Mesothelial cell of epicardium (in vitro differentiated cells): ENCODE results near the gene THOC7. TPM values are rescaled to one million over a fixed set of nuclear protein-coding genes. Genes with fewer than 3 reads are reported as not detected.

Experiments
- DNase-seq, 2 experiments: peaks; one replicate each; pipeline ENCODE4 v3.0.0; 2021; ENCODE audit warnings: low spot score in 2 of 2; ENCODE audit not compliant: unreplicated experiment in 2 of 2
- H3K27ac Mint-ChIP-seq: 2 replicates; pipeline ENCODE4 v1.8.0; 2021; ENCODE audit warnings: mixed read lengths
- H3K27me3 Mint-ChIP-seq: 2 replicates; pipeline ENCODE4 v1.8.0; 2021; ENCODE audit warnings: low read depth, mixed read lengths
- H3K36me3 Mint-ChIP-seq: 2 replicates; pipeline ENCODE4 v1.8.0; 2021; ENCODE audit warnings: mixed read lengths
- H3K4me1 Mint-ChIP-seq: 2 replicates; pipeline ENCODE4 v1.8.0; 2021; ENCODE audit warnings: mixed read lengths
- H3K4me3 Mint-ChIP-seq: 2 replicates; pipeline ENCODE4 v1.8.0; 2021; ENCODE audit warnings: mild to moderate bottlenecking, moderate library complexity, mixed read lengths
- H3K9me3 Mint-ChIP-seq: 2 replicates; pipeline ENCODE4 v1.8.0; 2021; ENCODE audit warnings: mixed read lengths
- total RNA-seq: library from RNA; stranded (reverse); gene quantifications from 3 replicates; pipeline ENCODE4 v1.2.1, GENCODE V29; 2021
- TF ChIP-seq, protein P1 (sequence below): fragments of 200-600 bp; sonication (generic); IDR thresholded peaks from one replicate; pipeline ENCODE4 v1.5.0; 2021; ENCODE audit warnings: antibody characterized with exemption; ENCODE audit not compliant: unreplicated experiment

Gene THOC7
- total RNA-seq, 1 donor from 2014 or later: 42.6 TPM

DNA sequence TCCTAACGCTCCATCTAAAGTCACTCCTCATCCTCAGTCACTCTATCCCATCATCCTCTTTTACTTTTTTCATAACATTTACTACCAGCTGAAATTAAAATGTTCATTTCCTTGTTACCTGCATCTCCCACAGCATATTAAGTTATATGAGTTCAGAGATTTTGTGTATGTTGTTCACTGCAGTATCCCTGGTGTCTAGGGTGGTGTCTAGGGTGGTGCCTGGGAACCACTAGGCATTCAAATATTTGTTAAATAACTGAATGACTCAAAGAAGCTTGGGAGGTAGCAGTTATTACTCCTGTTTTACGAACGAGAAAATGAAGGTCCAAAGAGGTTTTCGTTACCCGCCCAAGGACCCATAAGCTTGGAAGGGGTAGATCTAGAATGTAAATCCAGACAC lies 46.4 kb downstream of the THOC7 start:
- peaks cover 2% of the 10 kb centered on the region for H3K36me3 Mint-ChIP-seq
- no peak overlapping the region for H3K4me3 Mint-ChIP-seq
- H3K9me3 Mint-ChIP-seq: no peaks in the 10 kb centered on the region
- TF ChIP-seq, protein P1, sequence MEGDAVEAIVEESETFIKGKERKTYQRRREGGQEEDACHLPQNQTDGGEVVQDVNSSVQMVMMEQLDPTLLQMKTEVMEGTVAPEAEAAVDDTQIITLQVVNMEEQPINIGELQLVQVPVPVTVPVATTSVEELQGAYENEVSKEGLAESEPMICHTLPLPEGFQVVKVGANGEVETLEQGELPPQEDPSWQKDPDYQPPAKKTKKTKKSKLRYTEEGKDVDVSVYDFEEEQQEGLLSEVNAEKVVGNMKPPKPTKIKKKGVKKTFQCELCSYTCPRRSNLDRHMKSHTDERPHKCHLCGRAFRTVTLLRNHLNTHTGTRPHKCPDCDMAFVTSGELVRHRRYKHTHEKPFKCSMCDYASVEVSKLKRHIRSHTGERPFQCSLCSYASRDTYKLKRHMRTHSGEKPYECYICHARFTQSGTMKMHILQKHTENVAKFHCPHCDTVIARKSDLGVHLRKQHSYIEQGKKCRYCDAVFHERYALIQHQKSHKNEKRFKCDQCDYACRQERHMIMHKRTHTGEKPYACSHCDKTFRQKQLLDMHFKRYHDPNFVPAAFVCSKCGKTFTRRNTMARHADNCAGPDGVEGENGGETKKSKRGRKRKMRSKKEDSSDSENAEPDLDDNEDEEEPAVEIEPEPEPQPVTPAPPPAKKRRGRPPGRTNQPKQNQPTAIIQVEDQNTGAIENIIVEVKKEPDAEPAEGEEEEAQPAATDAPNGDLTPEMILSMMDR: no peak
- H3K4me1 Mint-ChIP-seq: peaks cover 9% of the 10 kb centered on the region
- DNase-seq: no peak
- H3K27me3 Mint-ChIP-seq: peaks cover 2% of the 10 kb centered on the region
- H3K27ac Mint-ChIP-seq: no peak overlapping the region

DNA sequence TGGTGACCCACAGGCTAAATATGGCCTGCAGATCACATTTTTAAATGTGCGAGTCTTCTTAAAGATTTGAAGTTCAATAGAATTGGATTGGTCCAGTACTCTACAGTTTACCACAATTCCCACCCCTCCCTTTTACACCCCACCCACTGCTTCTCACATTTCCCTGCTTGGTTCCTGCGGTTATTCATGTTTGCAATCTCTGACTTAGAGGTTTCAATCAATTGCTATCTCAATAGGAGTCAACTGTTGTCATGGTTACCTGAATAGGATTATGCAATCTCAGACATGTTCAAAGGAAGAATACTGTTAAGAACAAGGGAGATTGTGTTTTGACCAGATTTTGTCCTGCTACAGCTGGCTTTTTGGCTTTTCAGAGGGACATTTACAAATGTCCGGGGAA lies 49.4 kb downstream of the THOC7 start:
- TF ChIP-seq, protein P1: no peak
- DNase-seq: no peak
- peaks cover 2% of the 10 kb centered on the region for H3K27me3 Mint-ChIP-seq
- peaks cover 9% of the 10 kb centered on the region for H3K4me1 Mint-ChIP-seq
- no peak overlapping the region for H3K27ac Mint-ChIP-seq
- no peak overlapping the region for H3K4me3 Mint-ChIP-seq
- H3K9me3 Mint-ChIP-seq: no peaks in the 10 kb centered on the region
- peaks cover 2% of the 10 kb centered on the region for H3K36me3 Mint-ChIP-seq

DNA sequence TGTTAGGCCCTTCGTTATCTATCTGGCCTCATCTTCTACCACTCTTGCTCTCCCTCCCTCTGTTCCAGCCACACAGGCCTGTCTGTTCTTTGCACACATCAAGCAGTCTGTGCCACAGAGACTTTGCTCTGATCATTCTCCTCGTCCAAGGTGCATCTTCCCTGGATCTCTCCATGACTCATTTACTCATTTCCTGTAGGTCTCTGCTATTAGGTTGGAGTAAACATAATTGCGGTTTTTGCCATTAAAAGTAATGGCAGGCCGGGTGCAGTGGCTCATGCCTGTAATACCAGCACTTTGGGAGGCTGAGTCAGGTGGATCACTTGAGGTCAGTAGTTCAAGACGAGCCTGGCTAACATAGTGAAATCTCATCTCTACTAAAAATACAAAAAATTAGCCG lies 54.0 kb downstream of the THOC7 start:
- Mint-ChIP-seq H3K4me1 (peaks cover 4% of the 10 kb centered on the region), H3K4me3 (no peak overlapping the region), H3K27me3 (peaks cover 1% of the 10 kb centered on the region), H3K36me3 (no peaks in the 10 kb centered on the region), H3K27ac (no peak overlapping the region), H3K9me3 (no peaks in the 10 kb centered on the region)
- TF ChIP-seq, protein P1: no peak
- DNase-seq: no peak

DNA sequence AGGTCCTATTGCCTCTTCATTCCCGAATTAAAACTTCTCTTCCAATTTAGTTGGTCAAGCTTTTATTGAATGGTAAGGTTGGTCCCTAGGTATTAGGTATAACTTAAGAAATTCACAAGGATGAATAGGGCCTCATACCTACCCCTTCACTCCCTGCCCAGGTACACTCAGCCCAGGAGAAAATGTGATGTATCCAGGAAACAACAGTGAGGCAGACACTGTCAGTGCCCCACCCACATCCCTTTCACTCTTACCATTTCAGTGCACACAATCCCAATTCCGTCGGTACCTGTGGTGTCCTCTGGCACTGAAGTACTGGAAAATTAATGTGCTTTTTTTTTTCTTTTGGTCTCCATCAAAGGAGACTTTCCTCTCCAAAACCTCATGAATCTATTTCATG lies 55.0 kb downstream of the THOC7 start:
- H3K4me1 Mint-ChIP-seq: no peaks in the 10 kb centered on the region
- H3K27ac Mint-ChIP-seq: no peak overlapping the region
- no peaks in the 10 kb centered on the region for H3K36me3 Mint-ChIP-seq
- no peaks in the 10 kb centered on the region for H3K9me3 Mint-ChIP-seq
- peaks cover 1% of the 10 kb centered on the region for H3K27me3 Mint-ChIP-seq
- TF ChIP-seq, protein P1: no peak
- no peak overlapping the region for H3K4me3 Mint-ChIP-seq
- no peak for DNase-seq

DNA sequence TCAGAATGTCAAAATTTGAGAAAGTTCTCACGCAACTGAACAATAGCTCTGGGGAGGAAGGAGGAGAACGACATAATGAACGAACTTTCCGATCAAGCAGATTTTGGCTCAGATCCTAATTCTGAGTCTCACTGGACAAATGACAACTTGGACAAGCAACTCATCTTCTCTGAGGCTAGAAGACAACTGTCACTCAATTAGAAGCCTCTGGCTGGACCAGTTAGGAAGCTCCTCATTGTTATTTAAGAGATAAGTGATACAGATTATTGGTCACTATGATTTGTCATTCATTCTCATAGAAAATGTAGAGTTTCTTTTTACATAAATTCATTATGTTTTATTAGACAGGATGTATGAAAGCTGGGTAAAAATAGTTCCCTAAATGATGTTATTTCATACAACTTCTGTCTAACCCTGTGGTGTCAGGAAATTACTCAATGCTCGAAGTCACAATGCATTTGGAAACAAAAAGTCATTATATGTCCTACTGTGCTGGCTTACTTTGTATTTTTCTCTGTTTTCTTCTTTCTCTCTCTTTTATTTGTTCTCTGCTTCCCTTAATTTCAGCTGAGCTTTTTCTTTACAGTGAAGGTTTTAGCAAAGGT lies 55.5 kb downstream of the THOC7 start:
- Mint-ChIP-seq H3K36me3 (no peaks in the 10 kb centered on the region), H3K4me3 (no peak overlapping the region), H3K27me3 (peaks cover 4% of the 10 kb centered on the region), H3K27ac (no peak overlapping the region), H3K4me1 (no peaks in the 10 kb centered on the region), H3K9me3 (no peaks in the 10 kb centered on the region)
- DNase-seq: no peak
- TF ChIP-seq, protein P1: no peak

DNA sequence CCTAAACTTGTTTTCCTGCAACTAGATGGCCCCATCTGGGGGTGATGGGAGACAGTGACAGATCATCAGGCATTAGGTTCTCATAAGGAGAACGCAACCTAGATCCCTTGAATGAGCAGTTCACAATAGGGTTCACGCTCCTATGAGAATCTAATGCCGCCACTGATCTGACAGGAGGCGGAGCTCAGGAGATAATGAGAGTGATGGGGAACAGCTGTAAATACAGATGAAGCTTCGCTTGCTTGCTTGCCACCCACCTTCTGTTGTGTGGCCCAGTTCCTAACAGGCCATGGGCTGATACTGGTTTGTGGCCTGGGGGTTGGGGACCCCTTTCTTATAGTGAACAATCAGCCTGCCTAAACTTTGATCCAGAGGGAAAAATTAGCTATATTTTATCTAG lies 59.7 kb downstream of the THOC7 start:
- no peaks in the 10 kb centered on the region for H3K4me1 Mint-ChIP-seq
- no peak overlapping the region for H3K27ac Mint-ChIP-seq
- no peak for DNase-seq
- TF ChIP-seq, protein P1: no peak
- H3K27me3 Mint-ChIP-seq: peaks cover 9% of the 10 kb centered on the region
- H3K4me3 Mint-ChIP-seq: no peak overlapping the region
- H3K36me3 Mint-ChIP-seq: no peaks in the 10 kb centered on the region
- H3K9me3 Mint-ChIP-seq: no peaks in the 10 kb centered on the region
